ENCODE results near the gene AFF3. TPM values are rescaled to one million over a fixed set of nuclear protein-coding genes. Genes with fewer than 3 reads are reported as not detected.

Gene AFF3
- total and polyA plus RNA-seq, 2 of the 8 experiments (the other 6 are each of a cell fraction or from before 2014, with no cell fraction given) = 0.27 to 3.0 TPM

DNA sequence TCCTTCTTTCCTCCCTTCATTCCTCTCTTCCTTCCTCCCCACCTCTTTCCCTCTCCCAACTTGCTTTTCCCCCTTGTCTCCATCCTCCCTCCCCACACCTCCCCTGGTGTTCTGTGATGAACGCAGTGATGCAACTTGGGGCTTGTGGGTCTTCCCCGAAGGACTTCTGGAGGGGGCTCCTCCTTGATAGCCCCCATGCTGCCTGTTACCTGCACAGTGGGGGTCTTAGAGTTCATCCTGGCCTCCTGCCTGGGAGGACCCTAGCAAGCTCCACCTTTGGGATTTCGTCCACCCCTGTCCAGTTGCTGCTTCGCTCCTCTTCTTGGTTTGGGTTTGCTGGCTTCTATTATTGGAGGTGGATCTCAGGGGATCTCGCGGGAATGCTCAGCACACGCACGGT lies 43.7 kb upstream of the AFF3 start:
- no peak overlapping the region for H3K14ac ChIP-seq (ENCODE audit: insufficient read length)
- H4K91ac ChIP-seq (replicated peaks; ENCODE audit: insufficient read length, low read length) = no peak overlapping the region
- 90% methylated on average over 8 of the region's 8 CpGs; no CpG with 5 or more reads in 1 of the 2 experiments for WGBS, 2 experiments (ENCODE audit: extremely low coverage in 1 of 2, insufficient coverage in 1 of 2, insufficient read length in 1 of 2, insufficient replicate concordance in 2 of 2, low coverage in 1 of 2, low lambda C conversion rate in 2 of 2, missing lambda C conversion rate in 1 of 2)
- H3K4ac ChIP-seq (replicated peaks; ENCODE audit: insufficient read length, low read depth, low read length) = no peak overlapping the region
- no peaks in the 10 kb centered on the region; the same call in 1 of the 2 replicates for H3K23me2 ChIP-seq (ENCODE audit: low read depth, low read length)
- TF ChIP-seq TAF7 (optimal IDR thresholded peaks at IDR 0.05; ENCODE audit: borderline replicate concordance, low read depth, low read length) (no peak), KDM5A (IDR thresholded peaks at IDR 0.05; ENCODE audit: low read length) (no peak), GTF2F1 (IDR thresholded peaks at IDR 0.05; ENCODE audit: borderline replicate concordance, low read depth, low read length) (no peak), ZNF274 (IDR thresholded peaks at IDR 0.05; ENCODE audit: borderline replicate concordance, extremely low read depth, low read length) (no peak), CREB1 (IDR thresholded peaks at IDR 0.05) (no peak), EZH2 (IDR thresholded peaks at IDR 0.05; ENCODE audit: low read depth, low read length, severe bottlenecking) (no peak)
- TF ChIP-seq, protein P1, sequence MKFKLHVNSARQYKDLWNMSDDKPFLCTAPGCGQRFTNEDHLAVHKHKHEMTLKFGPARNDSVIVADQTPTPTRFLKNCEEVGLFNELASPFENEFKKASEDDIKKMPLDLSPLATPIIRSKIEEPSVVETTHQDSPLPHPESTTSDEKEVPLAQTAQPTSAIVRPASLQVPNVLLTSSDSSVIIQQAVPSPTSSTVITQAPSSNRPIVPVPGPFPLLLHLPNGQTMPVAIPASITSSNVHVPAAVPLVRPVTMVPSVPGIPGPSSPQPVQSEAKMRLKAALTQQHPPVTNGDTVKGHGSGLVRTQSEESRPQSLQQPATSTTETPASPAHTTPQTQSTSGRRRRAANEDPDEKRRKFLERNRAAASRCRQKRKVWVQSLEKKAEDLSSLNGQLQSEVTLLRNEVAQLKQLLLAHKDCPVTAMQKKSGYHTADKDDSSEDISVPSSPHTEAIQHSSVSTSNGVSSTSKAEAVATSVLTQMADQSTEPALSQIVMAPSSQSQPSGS (IDR thresholded peaks at IDR 0.05; ENCODE audit: low read length) = no peak
- H3K9ac ChIP-seq (replicated peaks in 1 of 4; ENCODE audit: extremely low read depth in 1 of 4, low read depth in 3 of 4, low read length in 3 of 4) = no peak overlapping the region
- no peak overlapping the region for H2AFZ ChIP-seq (ENCODE audit: low read length)
- no peak for FAIRE-seq
- no peak overlapping the region for H3K18ac ChIP-seq (ENCODE audit: extremely low read depth, low read length)
- POLR2A ChIA-PET (ENCODE audit: partially characterized antibody) = no interaction called here
- no peak overlapping the region for H3K27ac ChIP-seq (ENCODE audit: low read depth, low read length)
- H3K79me2 ChIP-seq (ENCODE audit: control insufficient read depth in 1 of 2, insufficient read depth in 2 of 2, low read length in 2 of 2) = no peaks in the 10 kb centered on the region
- no peak overlapping the region for H4K5ac ChIP-seq (ENCODE audit: insufficient read length, low read depth, low read length)
- CTCF ChIA-PET (ENCODE audit: partially characterized antibody) = no interaction called here
- no peak overlapping the region for H2AK5ac ChIP-seq (ENCODE audit: low read depth, low read length)
- no peak overlapping the region for H3K4me2 ChIP-seq (ENCODE audit: insufficient read depth in 1 of 2, low read depth in 2 of 2, low read length in 2 of 2)
- H3K4me1 ChIP-seq (replicated peaks in 1 of 4; ENCODE audit: control insufficient read depth in 3 of 4, insufficient read depth in 4 of 4, low read length in 3 of 4) = peaks cover 4 to 14% (median 7%) of the 10 kb centered on the region in 4 experiments
- H2BK5ac ChIP-seq (ENCODE audit: low read depth, low read length) = no peak overlapping the region
- no peak overlapping the region for H2BK15ac ChIP-seq (ENCODE audit: low read length)
- H4K20me1 ChIP-seq (replicated peaks in 1 of 2; ENCODE audit: control insufficient read depth in 1 of 2, insufficient read depth in 2 of 2, low read length in 2 of 2) = peaks cover 0 to 1% of the 10 kb centered on the region in 2 experiments
- no peak overlapping the region for H2BK120ac ChIP-seq (replicated peaks; ENCODE audit: low read depth, low read length)
- no peak overlapping the region for H4K8ac ChIP-seq (ENCODE audit: extremely low read depth, insufficient read depth, low read length)
- no peak overlapping the region for H3K56ac ChIP-seq (replicated peaks; ENCODE audit: insufficient read length, low read depth, low read length)
- H3K79me1 ChIP-seq (ENCODE audit: low read depth, low read length) = no peaks in the 10 kb centered on the region
- H2BK20ac ChIP-seq (ENCODE audit: low read length) = no peak overlapping the region
- H3K4me3 ChIP-seq (ENCODE audit: extremely low read depth in 1 of 4, insufficient read depth in 2 of 4, low read depth in 3 of 4, low read length in 4 of 4) = no peak overlapping the region
- H2BK12ac ChIP-seq (ENCODE audit: low read depth, low read length) = no peak overlapping the region
- H3K23ac ChIP-seq (ENCODE audit: insufficient read length) = no peak overlapping the region
- no peaks in the 10 kb centered on the region for H3K9me3 ChIP-seq (ENCODE audit: insufficient read depth in 2 of 2, low read depth in 1 of 2, low read length in 1 of 2)
- no peaks in the 10 kb centered on the region for H3K36me3 ChIP-seq (ENCODE audit: control insufficient read depth in 2 of 4, insufficient read depth in 4 of 4, low read length in 3 of 4)
- no peak for DNase-seq (ENCODE audit: low read depth in 1 of 2, low spot score in 2 of 2)
- peaks cover 12 to 57% (median 40%) of the 10 kb centered on the region in 4 experiments for H3K27me3 ChIP-seq (replicated peaks in 1 of 4; ENCODE audit: control insufficient read depth in 3 of 4, extremely low read depth in 1 of 4, insufficient read depth in 3 of 4, low read length in 3 of 4)
